Measurements from ENCODE around the gene SSH2.

SSH2 gene

GRCh38 chr17:29643817-29644160 is 286.2 kb downstream of the SSH2 start:
- no peak for TF ChIP-seq ZNF221 (tag by site-specific recombination; IDR thresholded peaks at IDR 0.05; ENCODE audit: borderline replicate concordance)
- TF ChIP-seq, protein P1, sequence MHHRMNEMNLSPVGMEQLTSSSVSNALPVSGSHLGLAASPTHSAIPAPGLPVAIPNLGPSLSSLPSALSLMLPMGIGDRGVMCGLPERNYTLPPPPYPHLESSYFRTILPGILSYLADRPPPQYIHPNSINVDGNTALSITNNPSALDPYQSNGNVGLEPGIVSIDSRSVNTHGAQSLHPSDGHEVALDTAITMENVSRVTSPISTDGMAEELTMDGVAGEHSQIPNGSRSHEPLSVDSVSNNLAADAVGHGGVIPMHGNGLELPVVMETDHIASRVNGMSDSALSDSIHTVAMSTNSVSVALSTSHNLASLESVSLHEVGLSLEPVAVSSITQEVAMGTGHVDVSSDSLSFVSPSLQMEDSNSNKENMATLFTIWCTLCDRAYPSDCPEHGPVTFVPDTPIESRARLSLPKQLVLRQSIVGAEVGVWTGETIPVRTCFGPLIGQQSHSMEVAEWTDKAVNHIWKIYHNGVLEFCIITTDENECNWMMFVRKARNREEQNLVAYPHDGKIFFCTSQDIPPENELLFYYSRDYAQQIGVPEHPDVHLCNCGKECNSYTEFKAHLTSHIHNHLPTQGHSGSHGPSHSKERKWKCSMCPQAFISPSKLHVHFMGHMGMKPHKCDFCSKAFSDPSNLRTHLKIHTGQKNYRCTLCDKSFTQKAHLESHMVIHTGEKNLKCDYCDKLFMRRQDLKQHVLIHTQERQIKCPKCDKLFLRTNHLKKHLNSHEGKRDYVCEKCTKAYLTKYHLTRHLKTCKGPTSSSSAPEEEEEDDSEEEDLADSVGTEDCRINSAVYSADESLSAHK (tag by site-specific recombination; IDR thresholded peaks at IDR 0.05), result no peak
- TF ChIP-seq, protein P2, sequence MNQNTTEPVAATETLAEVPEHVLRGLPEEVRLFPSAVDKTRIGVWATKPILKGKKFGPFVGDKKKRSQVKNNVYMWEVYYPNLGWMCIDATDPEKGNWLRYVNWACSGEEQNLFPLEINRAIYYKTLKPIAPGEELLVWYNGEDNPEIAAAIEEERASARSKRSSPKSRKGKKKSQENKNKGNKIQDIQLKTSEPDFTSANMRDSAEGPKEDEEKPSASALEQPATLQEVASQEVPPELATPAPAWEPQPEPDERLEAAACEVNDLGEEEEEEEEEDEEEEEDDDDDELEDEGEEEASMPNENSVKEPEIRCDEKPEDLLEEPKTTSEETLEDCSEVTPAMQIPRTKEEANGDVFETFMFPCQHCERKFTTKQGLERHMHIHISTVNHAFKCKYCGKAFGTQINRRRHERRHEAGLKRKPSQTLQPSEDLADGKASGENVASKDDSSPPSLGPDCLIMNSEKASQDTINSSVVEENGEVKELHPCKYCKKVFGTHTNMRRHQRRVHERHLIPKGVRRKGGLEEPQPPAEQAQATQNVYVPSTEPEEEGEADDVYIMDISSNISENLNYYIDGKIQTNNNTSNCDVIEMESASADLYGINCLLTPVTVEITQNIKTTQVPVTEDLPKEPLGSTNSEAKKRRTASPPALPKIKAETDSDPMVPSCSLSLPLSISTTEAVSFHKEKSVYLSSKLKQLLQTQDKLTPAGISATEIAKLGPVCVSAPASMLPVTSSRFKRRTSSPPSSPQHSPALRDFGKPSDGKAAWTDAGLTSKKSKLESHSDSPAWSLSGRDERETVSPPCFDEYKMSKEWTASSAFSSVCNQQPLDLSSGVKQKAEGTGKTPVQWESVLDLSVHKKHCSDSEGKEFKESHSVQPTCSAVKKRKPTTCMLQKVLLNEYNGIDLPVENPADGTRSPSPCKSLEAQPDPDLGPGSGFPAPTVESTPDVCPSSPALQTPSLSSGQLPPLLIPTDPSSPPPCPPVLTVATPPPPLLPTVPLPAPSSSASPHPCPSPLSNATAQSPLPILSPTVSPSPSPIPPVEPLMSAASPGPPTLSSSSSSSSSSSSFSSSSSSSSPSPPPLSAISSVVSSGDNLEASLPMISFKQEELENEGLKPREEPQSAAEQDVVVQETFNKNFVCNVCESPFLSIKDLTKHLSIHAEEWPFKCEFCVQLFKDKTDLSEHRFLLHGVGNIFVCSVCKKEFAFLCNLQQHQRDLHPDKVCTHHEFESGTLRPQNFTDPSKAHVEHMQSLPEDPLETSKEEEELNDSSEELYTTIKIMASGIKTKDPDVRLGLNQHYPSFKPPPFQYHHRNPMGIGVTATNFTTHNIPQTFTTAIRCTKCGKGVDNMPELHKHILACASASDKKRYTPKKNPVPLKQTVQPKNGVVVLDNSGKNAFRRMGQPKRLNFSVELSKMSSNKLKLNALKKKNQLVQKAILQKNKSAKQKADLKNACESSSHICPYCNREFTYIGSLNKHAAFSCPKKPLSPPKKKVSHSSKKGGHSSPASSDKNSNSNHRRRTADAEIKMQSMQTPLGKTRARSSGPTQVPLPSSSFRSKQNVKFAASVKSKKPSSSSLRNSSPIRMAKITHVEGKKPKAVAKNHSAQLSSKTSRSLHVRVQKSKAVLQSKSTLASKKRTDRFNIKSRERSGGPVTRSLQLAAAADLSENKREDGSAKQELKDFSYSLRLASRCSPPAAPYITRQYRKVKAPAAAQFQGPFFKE (tag by site-specific recombination; IDR thresholded peaks at IDR 0.05; ENCODE audit: borderline replicate concordance), result no peak
- TF ChIP-seq ZNF654 (tag by site-specific recombination; IDR thresholded peaks at IDR 0.05; ENCODE audit: low read depth), result no peak
- TF ChIP-seq ZNF140 (tag by site-specific recombination; IDR thresholded peaks at IDR 0.05), result no peak
- no peak for TF ChIP-seq ZNF571 (tag by site-specific recombination; IDR thresholded peaks at IDR 0.05)
- TF ChIP-seq KLF8 (tag by site-specific recombination; IDR thresholded peaks at IDR 0.05), result no peak
- TF ChIP-seq INSM2 (tag by site-specific recombination; IDR thresholded peaks at IDR 0.05), result no peak
- TF ChIP-seq, protein P3, sequence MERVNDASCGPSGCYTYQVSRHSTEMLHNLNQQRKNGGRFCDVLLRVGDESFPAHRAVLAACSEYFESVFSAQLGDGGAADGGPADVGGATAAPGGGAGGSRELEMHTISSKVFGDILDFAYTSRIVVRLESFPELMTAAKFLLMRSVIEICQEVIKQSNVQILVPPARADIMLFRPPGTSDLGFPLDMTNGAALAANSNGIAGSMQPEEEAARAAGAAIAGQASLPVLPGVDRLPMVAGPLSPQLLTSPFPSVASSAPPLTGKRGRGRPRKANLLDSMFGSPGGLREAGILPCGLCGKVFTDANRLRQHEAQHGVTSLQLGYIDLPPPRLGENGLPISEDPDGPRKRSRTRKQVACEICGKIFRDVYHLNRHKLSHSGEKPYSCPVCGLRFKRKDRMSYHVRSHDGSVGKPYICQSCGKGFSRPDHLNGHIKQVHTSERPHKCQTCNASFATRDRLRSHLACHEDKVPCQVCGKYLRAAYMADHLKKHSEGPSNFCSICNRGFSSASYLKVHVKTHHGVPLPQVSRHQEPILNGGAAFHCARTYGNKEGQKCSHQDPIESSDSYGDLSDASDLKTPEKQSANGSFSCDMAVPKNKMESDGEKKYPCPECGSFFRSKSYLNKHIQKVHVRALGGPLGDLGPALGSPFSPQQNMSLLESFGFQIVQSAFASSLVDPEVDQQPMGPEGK (tag by site-specific recombination; IDR thresholded peaks at IDR 0.05), result no peak
- no peak for TF ChIP-seq WT1 (tag by site-specific recombination; IDR thresholded peaks at IDR 0.05)
- TF ChIP-seq KLF7 (tag by site-specific recombination; IDR thresholded peaks at IDR 0.05; ENCODE audit: borderline replicate concordance), result no peak
- TF ChIP-seq PBX3 (CRISPR knock-in tag; IDR thresholded peaks at IDR 0.05), result no peak
- TF ChIP-seq TRIM28 (IDR thresholded peaks at IDR 0.05; ENCODE audit: borderline replicate concordance, low read length), result no peak
- TF ChIP-seq ZNF785 (tag by site-specific recombination; IDR thresholded peaks at IDR 0.05), result no peak
- no peak for TF ChIP-seq ZNF132 (tag by site-specific recombination; IDR thresholded peaks at IDR 0.05; ENCODE audit: borderline replicate concordance)
- TF ChIP-seq, protein P4, sequence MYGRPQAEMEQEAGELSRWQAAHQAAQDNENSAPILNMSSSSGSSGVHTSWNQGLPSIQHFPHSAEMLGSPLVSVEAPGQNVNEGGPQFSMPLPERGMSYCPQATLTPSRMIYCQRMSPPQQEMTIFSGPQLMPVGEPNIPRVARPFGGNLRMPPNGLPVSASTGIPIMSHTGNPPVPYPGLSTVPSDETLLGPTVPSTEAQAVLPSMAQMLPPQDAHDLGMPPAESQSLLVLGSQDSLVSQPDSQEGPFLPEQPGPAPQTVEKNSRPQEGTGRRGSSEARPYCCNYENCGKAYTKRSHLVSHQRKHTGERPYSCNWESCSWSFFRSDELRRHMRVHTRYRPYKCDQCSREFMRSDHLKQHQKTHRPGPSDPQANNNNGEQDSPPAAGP (tag by site-specific recombination; IDR thresholded peaks at IDR 0.05), result no peak
- no peak for TF ChIP-seq SP2 (tag by site-specific recombination; IDR thresholded peaks at IDR 0.05)
- no peak for TF ChIP-seq ZSCAN5A (tag by site-specific recombination; IDR thresholded peaks at IDR 0.05)
- peak overlapping the region; percentile 82; the same call in 1 of the 2 replicates for H3K27ac ChIP-seq (ENCODE audit: extremely low read depth, low read depth, low read length)
- POLR2A ChIA-PET, result interaction anchor here (1.2 kb wide), 1 partner anchor 21 kb away, joined by 3 read pairs; the partner anchor contains the start of gene CORO6
- no peaks in the 10 kb centered on the region for H3K9me3 ChIP-seq (ENCODE audit: control insufficient read depth, insufficient read depth, low read depth, low read length)
- CTCF ChIA-PET, result interaction anchor here (1.6 to 8.0 kb wide), 5 partner anchors 63 to 450 kb away, joined by 5 to 161 read pairs (median 19); no protein-coding TSS in a partner anchor
- H3K4me3 ChIP-seq (ENCODE audit: low read depth, low read length), result no peak overlapping the region
- peaks cover 35% of the 10 kb centered on the region for H3K4me1 ChIP-seq (ENCODE audit: control insufficient read depth, insufficient read depth, low read length)
- peaks cover 3 to 5% of the 10 kb centered on the region in 2 experiments; a peak in 2 of 3 replicates for H3K36me3 ChIP-seq (ENCODE audit: control insufficient read depth in 2 of 2, insufficient read depth in 1 of 2, low read length in 2 of 2)

All from HEK293 (cell line).